Keratinocyte (primary cell): ENCODE data around the gene ADGRD1. TPM values are rescaled to one million over a fixed set of nuclear protein-coding genes. Genes with fewer than 3 reads are reported as not detected.

ENCODE experiments used
- DNase-seq: peaks from one replicate; pipeline ENCODE4 v3.0.0-alpha.2; 2011; ENCODE audit warnings: low read depth, missing footprints, low spot score
- FAIRE-seq: peaks from 2 replicates; lab custom pipeline; 2011; peaks lifted over from hg19 to GRCh38; lab: Jason Lieb, UNC
- H2AFZ ChIP-seq: 2 replicates; pipeline ENCODE4 v1.6.0; 2012; ENCODE audit warnings: low read length, control low read depth, inconsistent platforms; ENCODE audit not compliant: control insufficient read depth
- H3K27ac ChIP-seq: 2 replicates; pipeline ENCODE4 v1.5.1; 2011; ENCODE audit warnings: low read length; ENCODE audit not compliant: control insufficient read depth, insufficient read depth
- H3K27me3 ChIP-seq: 3 replicates; pipeline ENCODE4 v1.6.0; 2011; ENCODE audit warnings: low read length; ENCODE audit not compliant: control insufficient read depth, insufficient read depth; ENCODE audit errors: extremely low read depth
- H3K36me3 ChIP-seq, 2 experiments: 2 replicates in 1 of 2; 3 replicates in 1 of 2; pipeline ENCODE4 v1.5.1; 2011; ENCODE audit warnings: low read length in 2 of 2, mild to moderate bottlenecking in 1 of 2; ENCODE audit not compliant: control insufficient read depth in 2 of 2, insufficient read depth in 2 of 2; ENCODE audit errors: extremely low read depth in 1 of 2
- H3K4me1 ChIP-seq: 3 replicates; pipeline ENCODE4 v1.5.1; 2011; ENCODE audit warnings: low read length; ENCODE audit not compliant: control insufficient read depth, insufficient read depth; ENCODE audit errors: extremely low read depth
- H3K4me2 ChIP-seq: 3 replicates; pipeline ENCODE4 v1.6.0; 2011; ENCODE audit warnings: low read depth, low read length; ENCODE audit not compliant: control insufficient read depth, insufficient read depth; ENCODE audit errors: extremely low read depth
- H3K4me3 ChIP-seq, 3 experiments: fragments of 200-600 bp in 1 of 3; sonication (generic) in 1 of 3; 2 replicates in 2 of 3; 3 replicates in 1 of 3; pipeline ENCODE4 v1.5.1; 2011 to 2016; ENCODE audit warnings: low read length in 3 of 3, mild to moderate bottlenecking in 3 of 3, control low read depth in 2 of 3, inconsistent platforms in 1 of 3, low read depth in 1 of 3, mixed read lengths in 1 of 3, mixed run types in 1 of 3, moderate library complexity in 1 of 3; ENCODE audit not compliant: control insufficient read depth in 2 of 3, insufficient read depth in 2 of 3; ENCODE audit errors: extremely low read depth in 1 of 3
- H3K79me2 ChIP-seq: 2 replicates; pipeline ENCODE4 v1.6.0; 2012; ENCODE audit warnings: low read length; ENCODE audit not compliant: control insufficient read depth, insufficient read depth
- H3K9ac ChIP-seq: 3 replicates; pipeline ENCODE4 v1.6.0; 2011; ENCODE audit warnings: low read length; ENCODE audit not compliant: control insufficient read depth, insufficient read depth; ENCODE audit errors: extremely low read depth
- H3K9me1 ChIP-seq: 3 replicates; pipeline ENCODE4 v1.6.0; 2011; ENCODE audit warnings: low read length; ENCODE audit not compliant: control insufficient read depth, insufficient read depth; ENCODE audit errors: extremely low read depth
- H3K9me3 ChIP-seq: 2 replicates; pipeline ENCODE4 v1.5.1; 2012; ENCODE audit warnings: low read depth, low read length; ENCODE audit not compliant: control insufficient read depth
- H4K20me1 ChIP-seq: 3 replicates; pipeline ENCODE4 v1.6.0; 2011; ENCODE audit warnings: low read length; ENCODE audit not compliant: control insufficient read depth, insufficient read depth; ENCODE audit errors: extremely low read depth
- CTCF ChIP-seq, 3 experiments: IDR thresholded peaks in 1 of 3; conservative IDR thresholded peaks in 1 of 3; optimal IDR thresholded peaks in 1 of 3; 2 replicates in 2 of 3; 3 replicates in 1 of 3; pipeline versions ENCODE3 to v1.5.1; 2011; ENCODE audit warnings: low read length in 3 of 3, mild to moderate bottlenecking in 3 of 3, moderate library complexity in 2 of 3, control low read depth in 1 of 3, inconsistent platforms in 1 of 3; ENCODE audit not compliant: insufficient read depth in 2 of 3; ENCODE audit errors: extremely low read depth in 1 of 3
- EZH2 ChIP-seq: IDR thresholded peaks from one replicate; pipeline ENCODE4 v1.6.1; 2012; ENCODE audit warnings: inconsistent platforms, mild to moderate bottlenecking, low read length, moderate library complexity
- dilution Hi-C: fragments of 300-500 bp; cut with MboI; formaldehyde crosslinking; loops from one replicate; pipeline ENCODE4 v1.7.0; 2020; ENCODE audit warnings: low sequenced_read_pairs; ENCODE audit not compliant: extremely low pct_ligation_motif_present
- polyA plus RNA-seq, 5 experiments: library from polyadenylated mRNA; depleted of rRNA in 3 of 5; stranded (reverse) in 3 of 5; stranded (forward) in 1 of 5; unstranded in 1 of 5; fragments of >200 nt; gene quantifications; 1 replicate in 1 of 5; 2 replicates in 3 of 5; 3 replicates in 1 of 5; pipeline versions ENCODE4 v1.2.1 to v1.2.3, GENCODE V29; 2011 to 2012; ENCODE audit warnings: missing spikeins in 2 of 5, low read depth in 1 of 5, low replicate concordance in 1 of 5

The ADGRD1 gene
- polyA plus RNA-seq, 1 donor (not counting 4 experiments of a cell fraction or from before 2014, with no cell fraction given): not detected

- no peaks in the 10 kb centered on the region for H3K9me3 ChIP-seq
- no peaks in the 10 kb centered on the region for H3K27me3 ChIP-seq
- no peak overlapping the region for H3K4me3 ChIP-seq
- no peak overlapping the region for H3K9ac ChIP-seq
- H4K20me1 ChIP-seq: no peaks in the 10 kb centered on the region
- no peaks in the 10 kb centered on the region for H3K36me3 ChIP-seq
- no peak for FAIRE-seq
- H2AFZ ChIP-seq: no peak overlapping the region
- TF ChIP-seq EZH2 (no peak), CTCF (optimal IDR thresholded peaks at IDR 0.05 in 1 of 3, IDR thresholded peaks at IDR 0.05 in 1 of 3, conservative IDR thresholded peaks at IDR 0.05 in 1 of 3; ENCODE audit: extremely low read depth in 1 of 3, insufficient read depth in 2 of 3, low read length in 3 of 3) (no peak)
- no peak overlapping the region for H3K4me2 ChIP-seq
- no peaks in the 10 kb centered on the region for H3K4me1 ChIP-seq
- no peak for DNase-seq
- H3K27ac ChIP-seq: no peak overlapping the region
- H3K79me2 ChIP-seq: no peaks in the 10 kb centered on the region
- H3K9me1 ChIP-seq: no peaks in the 10 kb centered on the region
- dilution Hi-C loops: no loop called here
Measured at GRCh38 chr12:131174901-131175300, 221.2 kb downstream of the ADGRD1 start.

- dilution Hi-C loops: no loop called here
- no peak overlapping the region for H3K4me3 ChIP-seq
- no peak for TF ChIP-seq CTCF (optimal IDR thresholded peaks at IDR 0.05 in 1 of 3, IDR thresholded peaks at IDR 0.05 in 1 of 3, conservative IDR thresholded peaks at IDR 0.05 in 1 of 3; ENCODE audit: extremely low read depth in 1 of 3, insufficient read depth in 2 of 3, low read length in 3 of 3)
- no peak for TF ChIP-seq EZH2
- no peak for FAIRE-seq
- H3K9me3 ChIP-seq: no peaks in the 10 kb centered on the region
- no peak for DNase-seq
- no peak overlapping the region for H2AFZ ChIP-seq
- H3K4me1 ChIP-seq: no peaks in the 10 kb centered on the region
- no peaks in the 10 kb centered on the region for H4K20me1 ChIP-seq
- no peaks in the 10 kb centered on the region for H3K27me3 ChIP-seq
- no peaks in the 10 kb centered on the region for H3K9me1 ChIP-seq
- no peak overlapping the region for H3K27ac ChIP-seq
- no peak overlapping the region for H3K4me2 ChIP-seq
- H3K36me3 ChIP-seq: no peaks in the 10 kb centered on the region
- H3K9ac ChIP-seq: no peak overlapping the region
- H3K79me2 ChIP-seq: no peaks in the 10 kb centered on the region
Measured at GRCh38 chr12:131176266-131176665, 222.6 kb downstream of the ADGRD1 start.
